K562 (cell line): Measurements from ENCODE around the gene SCYL3. TPM values are rescaled to one million over a fixed set of nuclear protein-coding genes. Genes with fewer than 3 reads are reported as not detected.
A peak's percentile ranks its signal among the peaks of the same experiment; 100 is the strongest.

Experiments used
- ATAC-seq: fragments of 200-7000 bp; cut with Tn5 transposase; 3 replicates; pipeline ENCODE4 v1.9.1; 2020; ENCODE audit warnings: moderate library complexity
- BruUV-seq: library from RNA; stranded (reverse); fragments of 400-500 nt; replicated peaks from 2 replicates; lab custom pipeline; 2021; lab: Mats Ljungman, UMichigan
- CTCF ChIA-PET: fragments of 300-600 bp; formaldehyde crosslinking; extraction: SDS; loops from one replicate; lab custom pipeline; 2021; ENCODE audit warnings: low intra/inter-chr PET ratio; lab: Yijun Ruan, JAX
- POLR2A ChIA-PET: fragments of 300-600, 350-650 bp; sonication (Branson Sonifier 250); formaldehyde crosslinking; extraction: SDS; loops from one replicate; lab custom pipeline; 2021; ENCODE audit warnings: antibody characterized with exemption, inconsistent platforms; lab: Yijun Ruan, JAX
- DNase-seq, 4 experiments: peaks; one replicate each; pipeline versions ENCODE4 v3.0.0 to v3.0.0-alpha.2; 2011 to 2018; ENCODE audit warnings: low spot score in 3 of 4, mixed read lengths in 3 of 4; ENCODE audit errors: extremely low read depth in 1 of 4
- FAIRE-seq: peaks from 2 replicates; lab custom pipeline; 2011; peaks lifted over from hg19 to GRCh38; lab: Jason Lieb, UNC
- H2AFZ ChIP-seq: 2 replicates; pipeline ENCODE4 v1.6.0; 2011; ENCODE audit warnings: low read depth, low read length, control low read depth, inconsistent platforms
- H3K27ac ChIP-seq: fragments of 200-600 bp; 3 replicates; pipeline ENCODE4 v1.8.0; 2011; ENCODE audit warnings: low read depth, mild to moderate bottlenecking, control low read depth, inconsistent platforms, low read length, moderate library complexity, mixed read lengths; ENCODE audit errors: extremely low read depth
- H3K27me3 ChIP-seq, 2 experiments: fragments of 300-600 bp in 1 of 2; 2 replicates in 1 of 2; 3 replicates in 1 of 2; pipeline versions ENCODE4 v1.6.0 to v1.8.0; 2011; ENCODE audit warnings: inconsistent platforms in 2 of 2, low read length in 2 of 2, mild to moderate bottlenecking in 1 of 2, mixed read lengths in 1 of 2, moderate library complexity in 1 of 2; ENCODE audit not compliant: control insufficient read depth in 2 of 2, insufficient read depth in 2 of 2
- H3K36me3 ChIP-seq: fragments of 300-600 bp; 3 replicates; pipeline ENCODE4 v1.8.0; 2011; ENCODE audit warnings: mild to moderate bottlenecking, low read length, inconsistent platforms; ENCODE audit not compliant: control insufficient read depth, insufficient read depth
- H3K4me1 ChIP-seq, 2 experiments: fragments of 200-600 bp in 1 of 2; replicated peaks in 1 of 2; 2 replicates in 1 of 2; 3 replicates in 1 of 2; pipeline versions ENCODE4 v1.5.1 to v1.8.0; 2011; ENCODE audit warnings: inconsistent platforms in 2 of 2, low read length in 2 of 2, mild to moderate bottlenecking in 1 of 2, mixed read lengths in 1 of 2, moderate library complexity in 1 of 2; ENCODE audit not compliant: control insufficient read depth in 2 of 2, insufficient read depth in 2 of 2
- H3K4me2 ChIP-seq: 2 replicates; pipeline ENCODE4 v1.6.1; 2011; ENCODE audit warnings: low read length, control low read depth, inconsistent platforms, mixed read lengths; ENCODE audit not compliant: insufficient read depth
- H3K4me3 ChIP-seq: fragments of 200-600 bp; sonication (generic), shearing (Covaris generic); 2 replicates; pipeline ENCODE4 v1.5.1; 2016; ENCODE audit warnings: control low read depth, inconsistent platforms
- H3K79me2 ChIP-seq: fragments of 200-600 bp; 3 replicates; pipeline ENCODE4 v1.8.0; 2011; ENCODE audit warnings: low read length, inconsistent platforms; ENCODE audit not compliant: control insufficient read depth, insufficient read depth
- H3K9ac ChIP-seq, 2 experiments: 2 replicates each; pipeline versions ENCODE4 v1.6.0 to v1.6.1; 2011; ENCODE audit warnings: low read depth in 2 of 2, low read length in 2 of 2, control low read depth in 1 of 2, inconsistent platforms in 1 of 2, mild to moderate bottlenecking in 1 of 2, mixed read lengths in 1 of 2; ENCODE audit not compliant: insufficient read depth in 1 of 2
- H3K9me1 ChIP-seq: one replicate; pipeline ENCODE4 v1.6.0; 2011; ENCODE audit warnings: inconsistent platforms, mild to moderate bottlenecking, low read length, moderate library complexity; ENCODE audit not compliant: control insufficient read depth, insufficient read depth
- H3K9me3 ChIP-seq: replicated peaks from 2 replicates; pipeline ENCODE4 v1.5.1; 2011; ENCODE audit warnings: low read depth, low read length, inconsistent platforms; ENCODE audit not compliant: control insufficient read depth, insufficient read depth
- H4K20me1 ChIP-seq: replicated peaks from 2 replicates; pipeline ENCODE4 v1.6.1; 2011; ENCODE audit warnings: low read length, inconsistent platforms, mixed read lengths; ENCODE audit not compliant: control insufficient read depth, insufficient read depth
- ATF3 ChIP-seq, 2 experiments: fragments of 450-650 bp in 1 of 2; sonication (generic) in 1 of 2; formaldehyde crosslinking in 1 of 2; IDR thresholded peaks in 1 of 2; conservative IDR thresholded peaks in 1 of 2; 2 replicates each; pipeline versions ENCODE4 v1.6.1 to v1.8.1; 2016 to 2023; ENCODE audit warnings: mild to moderate bottlenecking in 2 of 2, moderate library complexity in 2 of 2, inconsistent platforms in 1 of 2, missing genetic modification reagents in 1 of 2
- C11orf30 ChIP-seq: fragments of 450-650 bp; IDR thresholded peaks from 2 replicates; pipeline ENCODE4 v1.6.1; 2016; ENCODE audit warnings: low read depth, mild to moderate bottlenecking
- CREB1 ChIP-seq, 2 experiments: sonication (generic) in 1 of 2; formaldehyde crosslinking in 1 of 2; IDR thresholded peaks; 2 replicates each; pipeline versions ENCODE4 v1.6.1 to v1.8.0; 2012 to 2022; ENCODE audit warnings: inconsistent platforms in 1 of 2, mild to moderate bottlenecking in 1 of 2, missing genetic modification reagents in 1 of 2, moderate library complexity in 1 of 2
- MAFF ChIP-seq: IDR thresholded peaks from 2 replicates; pipeline ENCODE4 v1.6.1; 2012; ENCODE audit warnings: low read length, improper control_type of control experiment
- MAFG ChIP-seq: fragments of 450-650 bp; conservative IDR thresholded peaks from 2 replicates; pipeline ENCODE4 v1.6.1; 2016; ENCODE audit warnings: missing genetic modification characterization, missing compliant biosample characterization
- MAFK ChIP-seq: IDR thresholded peaks from 2 replicates; pipeline ENCODE4 v1.6.1; 2011; ENCODE audit warnings: low read length, improper control_type of control experiment
- NR2F6 ChIP-seq: fragments of 450-650 bp; formaldehyde crosslinking; IDR thresholded peaks from 2 replicates; pipeline ENCODE4 v1.4.0; 2020; ENCODE audit warnings: mild to moderate bottlenecking
- SAFB2 ChIP-seq: fragments of 200-400 bp; formaldehyde crosslinking; IDR thresholded peaks from 2 replicates; pipeline ENCODE4 v1.6.1; 2018; ENCODE audit warnings: borderline replicate concordance, low read length, low read depth, moderate library complexity; ENCODE audit not compliant: severe bottlenecking
- ZNF316 ChIP-seq: fragments of 450-650 bp; IDR thresholded peaks from 2 replicates; pipeline ENCODE4 v1.6.1; 2016
- ZNF766 ChIP-seq: fragments of 200-800 bp; sonication (Bioruptor generic); conservative IDR thresholded peaks from 2 replicates; pipeline ENCODE4 v1.6.1; 2016; ENCODE audit warnings: missing genetic modification characterization, missing compliant biosample characterization
- WGBS: fragments of 100-300 bp; shearing (Covaris generic); methylation state at CpG from one replicate; pipeline ENCODE4 v1.1.6; 2016; ENCODE audit warnings: low coverage, mixed read lengths; ENCODE audit not compliant: insufficient coverage; ENCODE audit errors: missing lambda C conversion rate; 5-methylcytosine and 5-hydroxymethylcytosine counted together
- in situ Hi-C: fragments of 300-500 bp; cut with MboI; formaldehyde crosslinking; loops from 4 replicates; pipeline ENCODE4 v1.15.0; 2018; ENCODE audit warnings: inconsistent platforms, mixed read lengths
- intact Hi-C: fragments of 100-400 bp; cut with micrococcal nuclease; formaldehyde crosslinking; loops from 2 replicates; pipeline ENCODE4 v1.14.2; 2022
- polyA plus RNA-seq, 8 experiments: library from polyadenylated mRNA; depleted of rRNA in 4 of 8; stranded (reverse) in 5 of 8; unstranded in 3 of 8; fragments of >200 nt; fragmentation: Nextera tagmentation in 2 of 8; fragmentation: Illumina TruSeq in 1 of 8; extraction: Ambion mirVana in 2 of 8; extraction: Trizol in 1 of 8; gene quantifications; 2 replicates each; pipeline versions ENCODE4 v1.2.1 to v1.2.3, GENCODE V29; 2011 to 2014; ENCODE audit warnings: inconsistent platforms in 1 of 8, missing spikeins in 1 of 8
- total RNA-seq, 7 experiments: library from RNA; depleted of rRNA in 6 of 7; stranded (reverse); fragments of >200 nt in 6 of 7; fragmentation: Illumina TruSeq in 2 of 7; extraction: Trizol in 2 of 7; gene quantifications; 2 replicates each; pipeline versions ENCODE4 v1.2.1 to v1.2.3, GENCODE V29; 2011 to 2021; ENCODE audit warnings: low replicate concordance in 1 of 7
- TF ChIP-seq, protein P1 (sequence below): conservative IDR thresholded peaks from 2 replicates; pipeline ENCODE4 v1.6.1; 2011; ENCODE audit warnings: low read depth, mild to moderate bottlenecking, low read length; ENCODE audit not compliant: control insufficient read depth

The SCYL3 gene
- total and polyA plus RNA-seq, 9 of the 15 experiments (the other 6 are each of a cell fraction or from before 2014, with no cell fraction given): 3.6 to 11.4 (median 7.1) TPM

DNA sequence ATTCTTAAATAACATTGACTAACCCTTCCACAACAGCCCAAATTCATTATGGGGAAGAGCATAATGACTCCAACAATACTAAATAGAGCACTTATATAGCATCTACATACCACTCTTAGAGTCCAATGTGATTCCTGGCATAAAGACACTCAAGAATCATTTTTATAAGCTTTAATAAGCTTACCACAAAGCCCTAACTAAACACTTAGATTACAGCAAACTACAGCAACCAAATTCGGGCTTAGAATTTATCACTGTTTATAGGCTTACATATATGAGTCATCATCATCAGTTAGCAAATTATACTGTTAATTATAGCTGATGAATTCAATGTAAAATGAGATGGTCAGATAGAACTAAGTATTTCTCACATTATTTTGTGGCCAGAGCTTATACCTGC, 7.3 kb downstream of the SCYL3 start:
- Histone ChIP-seq H3K9me3 (no peaks in the 10 kb centered on the region), H3K9me1 (no peaks in the 10 kb centered on the region), H3K4me1 (no peaks in the 10 kb centered on the region; a peak in 1 of 5 replicates), H3K4me3 (no peak overlapping the region), H3K27ac (no peak overlapping the region), H3K9ac (no peak overlapping the region), H3K36me3 (peaks cover 37% of the 10 kb centered on the region; the same call in 2 of the 3 replicates), H3K27me3 (no peaks in the 10 kb centered on the region), H3K4me2 (no peak overlapping the region), H3K79me2 (peaks cover 20% of the 10 kb centered on the region; the same call in 2 of the 3 replicates), H4K20me1 (no peaks in the 10 kb centered on the region), H2AFZ (no peak overlapping the region)
- 79% methylated on average over 1 of the region's 1 CpG for WGBS
- TF ChIP-seq ATF3 (IDR thresholded peaks at IDR 0.05) (peak; percentile 21; the same call in 1 of the 2 replicates), ATF3 (CRISPR knock-in tag; conservative IDR thresholded peaks at IDR 0.05) (no peak), CREB1 (IDR thresholded peaks at IDR 0.05) (no peak), CREB1 (CRISPR knock-in tag; IDR thresholded peaks at IDR 0.05) (no peak)
- FAIRE-seq (no peak), DNase-seq (no peak), ATAC-seq (no peak)
- POLR2A ChIA-PET: interaction anchor here (0.6 kb wide), 1 partner anchor 9 kb away, joined by 3 read pairs; no protein-coding TSS in a partner anchor
- intact Hi-C loops: no loop called here
- CTCF ChIA-PET: no interaction called here
- no TSS peak for BruUV-seq
- in situ Hi-C loops: no loop called here

- no peaks in the 10 kb centered on the region for H4K20me1 ChIP-seq
- no peak for FAIRE-seq
- 85% methylated on average over 2 of the region's 2 CpGs for WGBS
- peaks cover 12% of the 10 kb centered on the region; the same call in 2 of the 3 replicates for H3K79me2 ChIP-seq
- no peak overlapping the region for H2AFZ ChIP-seq
- no peaks in the 10 kb centered on the region; a peak in 1 of 5 replicates for H3K4me1 ChIP-seq
- in situ Hi-C loops (no loop called here), intact Hi-C loops (no loop called here)
- CTCF ChIA-PET: no interaction called here
- no peak overlapping the region for H3K4me2 ChIP-seq
- no peaks in the 10 kb centered on the region for H3K27me3 ChIP-seq
- H3K9me3 ChIP-seq: no peaks in the 10 kb centered on the region
- no peaks in the 10 kb centered on the region for H3K9me1 ChIP-seq
- POLR2A ChIA-PET: interaction anchor here (1.2 to 1.4 kb wide), 2 partner anchors 9 to 41 kb away, joined by 3 to 4 read pairs; partner anchors contain the start of gene SCYL3
- no peak overlapping the region for H3K4me3 ChIP-seq
- H3K9ac ChIP-seq: no peak overlapping the region
- H3K36me3 ChIP-seq: peaks cover 37% of the 10 kb centered on the region; the same call in 2 of the 3 replicates
- no TSS peak for BruUV-seq
- H3K27ac ChIP-seq: no peak overlapping the region
- no peak for DNase-seq
- no peak for ATAC-seq
- peak; percentile 48; the same call in 1 of the 2 replicates for TF ChIP-seq C11orf30
- TF ChIP-seq MAFG (tag): peak; percentile 47
- no peak for TF ChIP-seq SAFB2
- TF ChIP-seq MAFK: peak; percentile 5; the same call in 1 of the 2 replicates
- peak; percentile 74 for TF ChIP-seq ZNF316
- TF ChIP-seq ZNF766: no peak
- TF ChIP-seq, protein P1, sequence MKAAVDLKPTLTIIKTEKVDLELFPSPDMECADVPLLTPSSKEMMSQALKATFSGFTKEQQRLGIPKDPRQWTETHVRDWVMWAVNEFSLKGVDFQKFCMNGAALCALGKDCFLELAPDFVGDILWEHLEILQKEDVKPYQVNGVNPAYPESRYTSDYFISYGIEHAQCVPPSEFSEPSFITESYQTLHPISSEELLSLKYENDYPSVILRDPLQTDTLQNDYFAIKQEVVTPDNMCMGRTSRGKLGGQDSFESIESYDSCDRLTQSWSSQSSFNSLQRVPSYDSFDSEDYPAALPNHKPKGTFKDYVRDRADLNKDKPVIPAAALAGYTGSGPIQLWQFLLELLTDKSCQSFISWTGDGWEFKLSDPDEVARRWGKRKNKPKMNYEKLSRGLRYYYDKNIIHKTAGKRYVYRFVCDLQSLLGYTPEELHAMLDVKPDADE: no peak
- TF ChIP-seq MAFF: peak; percentile 52
- no peak for TF ChIP-seq NR2F6 (CRISPR knock-in tag)
Observed at GRCh38 chr1:169885207-169885606, 8.5 kb downstream of the SCYL3 start.
